IMR-90 (cell line): ENCODE measurements around the gene KBTBD7. TPM values are rescaled to one million over a fixed set of nuclear protein-coding genes. Genes with fewer than 3 reads are reported as not detected.

Experiments used
- ATAC-seq: fragments of 200-7000 bp; cut with Tn5 transposase; 2 replicates; pipeline ENCODE4 v1.9.1; 2020; ENCODE audit warnings: low read depth, mild to moderate bottlenecking, moderate library complexity
- BruUV-seq: library from RNA; stranded (reverse); fragments of 400-500 nt; replicated peaks from 2 replicates; lab custom pipeline; 2021; lab: Mats Ljungman, UMichigan
- CTCF ChIA-PET: fragments of 300-600 bp; formaldehyde crosslinking; extraction: SDS; loops from one replicate; lab custom pipeline; 2021; ENCODE audit warnings: antibody characterized with exemption; lab: Yijun Ruan, JAX
- POLR2A ChIA-PET: fragments of 300-600 bp; sonication (Branson Sonifier 250); formaldehyde crosslinking; loops from one replicate; lab custom pipeline; 2022; ENCODE audit warnings: antibody characterized with exemption; ENCODE audit not compliant: unreplicated experiment; lab: Charles Lee
- DNase-seq: peaks from one replicate; pipeline ENCODE4 v3.0.0; 2013
- H2AFZ ChIP-seq: replicated peaks from 2 replicates; pipeline ENCODE3; 2013; ENCODE audit warnings: low read length, mild to moderate bottlenecking; ENCODE audit not compliant: poor library complexity
- H2AK5ac ChIP-seq: 2 replicates; pipeline ENCODE4 v1.6.1; 2013; ENCODE audit warnings: low read depth, low read length, inconsistent platforms
- H2AK9ac ChIP-seq: replicated peaks from 2 replicates; pipeline ENCODE3; 2013; ENCODE audit warnings: mild to moderate bottlenecking, low read depth, low read length, moderate library complexity; ENCODE audit not compliant: poor library complexity
- H2BK120ac ChIP-seq: 2 replicates; pipeline ENCODE4 v1.6.1; 2013; ENCODE audit warnings: low read depth, low read length, inconsistent platforms
- H2BK15ac ChIP-seq: 3 replicates; pipeline ENCODE4 v1.6.1; 2013; ENCODE audit warnings: low read depth, low read length, inconsistent platforms
- H2BK20ac ChIP-seq: 2 replicates; pipeline ENCODE4 v1.6.1; 2013; ENCODE audit warnings: low read depth, mild to moderate bottlenecking, inconsistent platforms, low read length, moderate library complexity
- H2BK5ac ChIP-seq: 2 replicates; pipeline ENCODE4 v1.6.1; 2013; ENCODE audit warnings: mild to moderate bottlenecking, low read depth, low read length, inconsistent platforms; ENCODE audit not compliant: poor library complexity, severe bottlenecking
- H3K14ac ChIP-seq: replicated peaks from 2 replicates; pipeline ENCODE4 v1.6.1; 2013; ENCODE audit warnings: low read depth, low read length, inconsistent platforms
- H3K18ac ChIP-seq: 2 replicates; pipeline ENCODE4 v1.6.1; 2013; ENCODE audit warnings: low read depth, low read length, control low read depth
- H3K23ac ChIP-seq: 2 replicates; pipeline ENCODE4 v1.6.1; 2013; ENCODE audit warnings: low read depth, low read length, inconsistent platforms
- H3K27ac ChIP-seq: 2 replicates; pipeline ENCODE4 v1.5.1; 2013; ENCODE audit warnings: mild to moderate bottlenecking, control low read depth, low read length; ENCODE audit not compliant: insufficient read depth
- H3K27me3 ChIP-seq: 2 replicates; pipeline ENCODE4 v1.6.1; 2013; ENCODE audit warnings: low read length; ENCODE audit not compliant: control insufficient read depth, insufficient read depth
- H3K36me3 ChIP-seq: 2 replicates; pipeline ENCODE4 v1.6.1; 2013; ENCODE audit warnings: low read length, mixed read lengths; ENCODE audit not compliant: control insufficient read depth, insufficient read depth
- H3K4ac ChIP-seq: 2 replicates; pipeline ENCODE4 v1.6.1; 2013; ENCODE audit warnings: low read depth, low read length, inconsistent platforms
- H3K4me1 ChIP-seq: 2 replicates; pipeline ENCODE4 v1.6.1; 2013; ENCODE audit warnings: low read length, mixed read lengths; ENCODE audit not compliant: control insufficient read depth, insufficient read depth
- H3K4me2 ChIP-seq: 2 replicates; pipeline ENCODE4 v1.6.1; 2013; ENCODE audit warnings: low read depth, mild to moderate bottlenecking, control low read depth, low read length, moderate library complexity
- H3K4me3 ChIP-seq: 2 replicates; pipeline ENCODE4 v1.5.1; 2013; ENCODE audit warnings: low read depth, mild to moderate bottlenecking, control low read depth, low read length, moderate library complexity; ENCODE audit not compliant: insufficient read depth
- H3K56ac ChIP-seq: 2 replicates; pipeline ENCODE4 v1.6.1; 2013; ENCODE audit warnings: low read length, inconsistent platforms; ENCODE audit not compliant: insufficient read depth; ENCODE audit errors: extremely low read depth
- H3K79me1 ChIP-seq, 2 experiments: 2 replicates each; pipeline ENCODE4 v1.6.1; 2013; ENCODE audit warnings: low read length in 2 of 2, inconsistent platforms in 1 of 2, low read depth in 1 of 2
- H3K9ac ChIP-seq: 2 replicates; pipeline ENCODE4 v1.6.1; 2013; ENCODE audit warnings: low read depth, low read length, control low read depth
- H3K9me1 ChIP-seq: 2 replicates; pipeline ENCODE4 v1.6.1; 2013; ENCODE audit warnings: low read length, inconsistent platforms; ENCODE audit not compliant: insufficient read depth
- H3K9me3 ChIP-seq: 2 replicates; pipeline ENCODE4 v1.6.1; 2013; ENCODE audit warnings: low read length; ENCODE audit not compliant: control insufficient read depth, insufficient read depth
- H4K20me1 ChIP-seq: 2 replicates; pipeline ENCODE4 v1.6.1; 2013; ENCODE audit warnings: low read length, inconsistent platforms; ENCODE audit not compliant: insufficient read depth
- H4K5ac ChIP-seq: 2 replicates; pipeline ENCODE4 v1.6.1; 2013; ENCODE audit warnings: mild to moderate bottlenecking, low read depth, low read length, control low read depth
- H4K8ac ChIP-seq, 2 experiments: 2 replicates each; pipeline ENCODE4 v1.6.1; 2013; ENCODE audit warnings: low read depth in 2 of 2, low read length in 2 of 2, control low read depth in 1 of 2, inconsistent platforms in 1 of 2
- H4K91ac ChIP-seq: 2 replicates; pipeline ENCODE4 v1.6.1; 2013; ENCODE audit warnings: low read depth, low read length, inconsistent platforms; ENCODE audit not compliant: insufficient read depth
- BHLHE40 ChIP-seq: fragments of 150-350 bp; IDR thresholded peaks from 2 replicates; pipeline ENCODE4 v1.6.1; 2016; ENCODE audit warnings: mild to moderate bottlenecking, low read depth, low read length
- CEBPB ChIP-seq: IDR thresholded peaks from 2 replicates; pipeline ENCODE4 v1.6.1; 2012; ENCODE audit warnings: low read depth, low read length, improper control_type of control experiment
- CHD1 ChIP-seq: IDR thresholded peaks from 2 replicates; pipeline ENCODE4 v1.6.1; 2012; ENCODE audit warnings: low read depth, low read length, improper control_type of control experiment
- CTCF ChIP-seq: conservative IDR thresholded peaks from 2 replicates; pipeline ENCODE4 v1.5.1; 2012; ENCODE audit warnings: mild to moderate bottlenecking, low read depth, low read length, improper control_type of control experiment
- FOS ChIP-seq: fragments of 150-350 bp; IDR thresholded peaks from 2 replicates; pipeline ENCODE4 v1.6.1; 2016; ENCODE audit warnings: low read depth, low read length
- MAFK ChIP-seq: IDR thresholded peaks from 2 replicates; pipeline ENCODE4 v1.6.1; 2012; ENCODE audit warnings: low read depth, low read length, improper control_type of control experiment
- MAZ ChIP-seq: IDR thresholded peaks from 2 replicates; pipeline ENCODE4 v1.6.1; 2012; ENCODE audit warnings: low read depth, mild to moderate bottlenecking, low read length, improper control_type of control experiment, moderate library complexity, borderline replicate concordance
- MXI1 ChIP-seq: IDR thresholded peaks from 2 replicates; pipeline ENCODE4 v1.6.1; 2012; ENCODE audit warnings: low read depth, mild to moderate bottlenecking, low read length, moderate library complexity, borderline replicate concordance
- NFE2L2 ChIP-seq: fragments of 150-350 bp; IDR thresholded peaks from 2 replicates; pipeline ENCODE4 v1.6.1; 2016; ENCODE audit warnings: low read depth, mild to moderate bottlenecking, low read length
- POLR2A ChIP-seq: IDR thresholded peaks from 2 replicates; pipeline ENCODE4 v1.6.1; 2012; ENCODE audit warnings: mild to moderate bottlenecking, low read depth, low read length
- RAD21 ChIP-seq: IDR thresholded peaks from 2 replicates; pipeline ENCODE4 v1.6.1; 2012; ENCODE audit warnings: low read length, improper control_type of control experiment
- RCOR1 ChIP-seq: IDR thresholded peaks from 2 replicates; pipeline ENCODE4 v1.6.1; 2012; ENCODE audit warnings: mild to moderate bottlenecking, low read length, improper control_type of control experiment; ENCODE audit not compliant: insufficient replicate concordance
- RFX5 ChIP-seq: IDR thresholded peaks from 2 replicates; pipeline ENCODE4 v1.8.0; 2012; ENCODE audit warnings: low read depth, mild to moderate bottlenecking, low read length, moderate library complexity
- WGBS, 2 experiments: methylation state at CpG; one replicate each; pipeline versions ENCODE4 v1.1.5 to v1.1.7; 2013; ENCODE audit warnings: missing lambda C conversion rate in 2 of 2; ENCODE audit not compliant: insufficient read length in 1 of 2; ENCODE audit errors: extremely low coverage in 2 of 2; 5-methylcytosine and 5-hydroxymethylcytosine counted together
- dilution Hi-C: fragments of 300-500 bp; cut with HindIII; formaldehyde crosslinking; loops from one replicate; pipeline ENCODE4 v1.14.3; 2018; ENCODE audit warnings: low sequenced_read_pairs; ENCODE audit not compliant: unreplicated experiment
- in situ Hi-C: fragments of 300-500 bp; cut with MboI; formaldehyde crosslinking; loops from 3 replicates; pipeline ENCODE4 v1.14.3; 2019; ENCODE audit warnings: low sequenced_read_pairs, inconsistent platforms, mixed read lengths
- intact Hi-C: fragments of 100-400 bp; cut with micrococcal nuclease; formaldehyde crosslinking; loops from 2 replicates; pipeline ENCODE4 v1.10.0; 2022
- polyA plus RNA-seq, 3 experiments: library from polyadenylated mRNA; depleted of rRNA; stranded (reverse); fragments of >200 nt; gene quantifications; 2 replicates each; pipeline ENCODE4 v1.2.3, GENCODE V29; 2012; ENCODE audit warnings: low replicate concordance in 1 of 3
- total RNA-seq: library from RNA; depleted of rRNA; stranded (reverse); fragments of >200 nt; gene quantifications from 2 replicates; pipeline ENCODE4 v1.2.3, GENCODE V29; 2012
- TF ChIP-seq, protein P1 (sequence below): fragments of 150-350 bp; IDR thresholded peaks from 2 replicates; pipeline ENCODE4 v1.6.1; 2017; ENCODE audit warnings: mild to moderate bottlenecking, antibody characterized with exemption, low read length, low read depth

The KBTBD7 gene
- total and polyA plus RNA-seq, 2 of the 4 experiments (the other 2 are of a cell fraction) = 2.1 to 7.9 TPM

GRCh38 chr13:41203810-41204209 is 9.4 kb upstream of the KBTBD7 start:
- Histone ChIP-seq H3K9me1 (no peaks in the 10 kb centered on the region), H3K14ac (no peak overlapping the region), H2BK120ac (no peak overlapping the region), H3K4me2 (no peak overlapping the region), H3K27me3 (no peaks in the 10 kb centered on the region), H3K56ac (no peak overlapping the region), H4K5ac (no peak overlapping the region), H3K9ac (no peak overlapping the region), H3K4me3 (no peak overlapping the region), H3K36me3 (no peaks in the 10 kb centered on the region), H2AFZ (no peak overlapping the region), H2BK5ac (no peak overlapping the region), H2AK5ac (no peak overlapping the region), H2BK20ac (no peak overlapping the region), H3K4ac (no peak overlapping the region), H3K79me1 (no peaks in the 10 kb centered on the region), H4K20me1 (no peaks in the 10 kb centered on the region), H2AK9ac (no peak overlapping the region), H2BK15ac (no peak overlapping the region), H3K18ac (no peak overlapping the region), H3K4me1 (no peaks in the 10 kb centered on the region), H3K27ac (no peak overlapping the region), H4K91ac (no peak overlapping the region), H3K9me3 (no peaks in the 10 kb centered on the region), H4K8ac (no peak overlapping the region), H3K23ac (no peak overlapping the region)
- 93% methylated on average over 3 of the region's 6 CpGs; no CpG with 5 or more reads in 1 of the 2 experiments for WGBS, 2 experiments
- POLR2A ChIA-PET = no interaction called here
- dilution Hi-C loops (no loop called here), intact Hi-C loops (no loop called here), in situ Hi-C loops (no loop called here)
- ATAC-seq = no peak
- no peak for DNase-seq
- TF ChIP-seq BHLHE40 = no peak
- TF ChIP-seq FOS = no peak
- TF ChIP-seq POLR2A = no peak
- TF ChIP-seq CTCF = no peak
- TF ChIP-seq NFE2L2 = no peak
- TF ChIP-seq MAZ = no peak
- no peak for TF ChIP-seq CHD1
- TF ChIP-seq CEBPB = no peak
- TF ChIP-seq MXI1 = no peak
- TF ChIP-seq RCOR1 = no peak
- TF ChIP-seq RFX5 = no peak
- TF ChIP-seq RAD21 = no peak
- TF ChIP-seq, protein P1, sequence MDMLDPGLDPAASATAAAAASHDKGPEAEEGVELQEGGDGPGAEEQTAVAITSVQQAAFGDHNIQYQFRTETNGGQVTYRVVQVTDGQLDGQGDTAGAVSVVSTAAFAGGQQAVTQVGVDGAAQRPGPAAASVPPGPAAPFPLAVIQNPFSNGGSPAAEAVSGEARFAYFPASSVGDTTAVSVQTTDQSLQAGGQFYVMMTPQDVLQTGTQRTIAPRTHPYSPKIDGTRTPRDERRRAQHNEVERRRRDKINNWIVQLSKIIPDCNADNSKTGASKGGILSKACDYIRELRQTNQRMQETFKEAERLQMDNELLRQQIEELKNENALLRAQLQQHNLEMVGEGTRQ = no peak
- no peak for TF ChIP-seq MAFK
- no TSS peak for BruUV-seq
- CTCF ChIA-PET = no interaction called here
